GM12875 (cell line): ENCODE measurements around the gene USP3.

ENCODE experiments used
- H3K4me3 ChIP-seq: one replicate; pipeline ENCODE4 v1.5.1; 2011; ENCODE audit warnings: low read depth, low read length, control low read depth
- TF ChIP-seq, protein P1 (sequence below): IDR thresholded peaks from 2 replicates; pipeline ENCODE4 v1.5.1; 2011; ENCODE audit warnings: low read depth, mild to moderate bottlenecking, control low read depth, inconsistent platforms, low read length, moderate library complexity, borderline replicate concordance; ENCODE audit not compliant: insufficient read depth

The USP3 gene

DNA sequence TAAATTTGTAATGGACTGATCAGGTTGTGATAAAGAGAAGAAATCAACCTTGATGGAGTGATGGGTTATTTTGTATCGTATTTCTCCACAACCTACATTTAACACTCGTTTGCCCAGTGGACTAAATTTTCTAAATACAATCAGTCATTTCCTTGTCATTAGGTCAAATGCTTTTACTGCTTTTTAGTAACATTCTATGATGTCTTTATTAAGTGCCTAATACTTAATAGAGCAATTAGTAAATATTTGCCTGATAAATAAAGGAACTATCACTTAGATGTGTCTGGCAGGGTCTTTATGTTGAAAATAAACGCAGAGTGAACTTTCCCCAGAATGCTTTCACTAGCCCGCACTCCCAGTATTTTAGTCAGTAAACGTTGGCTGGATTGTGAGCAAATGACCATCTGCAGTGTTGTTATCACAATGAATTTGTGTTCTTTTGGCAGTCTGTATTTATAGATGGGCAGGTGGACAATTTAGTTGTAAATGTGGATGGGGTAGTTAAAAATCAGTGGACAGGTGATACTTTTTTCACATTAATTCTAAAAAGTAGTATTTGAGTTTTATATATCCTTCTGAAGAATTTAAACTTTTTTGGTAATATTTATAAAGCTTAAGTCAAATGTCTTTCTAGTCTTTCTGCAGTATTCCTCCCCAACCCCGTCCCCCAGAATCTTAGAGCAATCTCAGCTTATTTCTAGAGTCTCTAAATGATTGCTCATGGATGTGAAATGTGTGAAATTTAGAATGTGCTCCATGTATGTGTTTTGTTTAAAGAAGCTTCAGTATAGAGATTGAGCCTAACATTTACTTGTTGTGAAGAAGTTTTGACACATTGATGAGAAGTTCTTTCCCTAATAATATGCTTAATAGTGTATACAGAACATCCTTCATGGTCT lies 4.9 kb downstream of the USP3 start:
- no peak overlapping the region for H3K4me3 ChIP-seq
- TF ChIP-seq, protein P1, sequence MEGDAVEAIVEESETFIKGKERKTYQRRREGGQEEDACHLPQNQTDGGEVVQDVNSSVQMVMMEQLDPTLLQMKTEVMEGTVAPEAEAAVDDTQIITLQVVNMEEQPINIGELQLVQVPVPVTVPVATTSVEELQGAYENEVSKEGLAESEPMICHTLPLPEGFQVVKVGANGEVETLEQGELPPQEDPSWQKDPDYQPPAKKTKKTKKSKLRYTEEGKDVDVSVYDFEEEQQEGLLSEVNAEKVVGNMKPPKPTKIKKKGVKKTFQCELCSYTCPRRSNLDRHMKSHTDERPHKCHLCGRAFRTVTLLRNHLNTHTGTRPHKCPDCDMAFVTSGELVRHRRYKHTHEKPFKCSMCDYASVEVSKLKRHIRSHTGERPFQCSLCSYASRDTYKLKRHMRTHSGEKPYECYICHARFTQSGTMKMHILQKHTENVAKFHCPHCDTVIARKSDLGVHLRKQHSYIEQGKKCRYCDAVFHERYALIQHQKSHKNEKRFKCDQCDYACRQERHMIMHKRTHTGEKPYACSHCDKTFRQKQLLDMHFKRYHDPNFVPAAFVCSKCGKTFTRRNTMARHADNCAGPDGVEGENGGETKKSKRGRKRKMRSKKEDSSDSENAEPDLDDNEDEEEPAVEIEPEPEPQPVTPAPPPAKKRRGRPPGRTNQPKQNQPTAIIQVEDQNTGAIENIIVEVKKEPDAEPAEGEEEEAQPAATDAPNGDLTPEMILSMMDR: no peak

DNA sequence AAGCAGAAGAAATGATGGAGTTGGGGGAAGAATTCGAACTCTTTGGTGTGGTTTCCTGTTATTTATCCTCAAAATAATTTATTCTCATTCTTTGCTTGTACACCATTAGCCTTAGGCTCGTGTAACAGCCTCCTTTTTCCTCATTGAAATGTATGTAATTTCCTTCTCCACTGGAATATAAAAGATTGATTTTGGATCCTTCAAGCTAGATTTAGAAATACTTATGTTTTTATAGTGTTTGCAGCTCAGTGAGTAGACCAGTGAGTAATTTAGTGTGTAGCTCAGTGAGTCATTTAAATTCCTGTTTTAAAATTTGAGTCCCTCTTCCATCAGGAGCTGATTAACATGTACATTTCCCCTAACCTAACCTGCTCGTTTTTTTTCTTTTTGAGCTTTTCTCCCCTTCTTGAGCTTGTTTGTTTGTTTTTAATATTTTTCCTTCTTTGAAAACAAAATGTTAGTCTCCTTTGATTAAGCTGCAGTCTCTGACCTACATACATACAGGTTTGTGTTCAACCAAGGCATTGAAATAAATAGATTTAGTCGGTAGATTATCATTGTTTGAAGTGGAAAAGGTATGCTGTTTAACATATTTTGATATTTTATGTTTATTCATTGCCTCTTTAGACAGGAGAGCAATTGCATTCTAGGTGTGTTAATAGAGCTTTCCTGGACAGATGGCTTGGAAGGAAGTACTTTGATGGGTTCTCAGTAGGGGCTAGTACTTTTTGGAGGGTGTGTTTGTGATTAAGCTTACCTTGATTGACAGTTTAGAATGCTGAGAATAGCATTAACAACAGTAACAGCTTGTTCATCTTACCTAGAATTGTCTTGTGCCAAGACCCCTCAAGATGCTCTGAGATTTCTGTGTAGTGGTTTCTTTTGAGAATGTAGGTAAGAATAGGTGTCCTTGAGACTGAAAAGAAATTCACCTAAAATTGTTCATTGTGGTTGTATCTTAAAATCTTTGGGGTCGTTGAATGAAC lies 5.9 kb downstream of the USP3 start:
- no peak overlapping the region for H3K4me3 ChIP-seq
- TF ChIP-seq, protein P1: no peak

DNA sequence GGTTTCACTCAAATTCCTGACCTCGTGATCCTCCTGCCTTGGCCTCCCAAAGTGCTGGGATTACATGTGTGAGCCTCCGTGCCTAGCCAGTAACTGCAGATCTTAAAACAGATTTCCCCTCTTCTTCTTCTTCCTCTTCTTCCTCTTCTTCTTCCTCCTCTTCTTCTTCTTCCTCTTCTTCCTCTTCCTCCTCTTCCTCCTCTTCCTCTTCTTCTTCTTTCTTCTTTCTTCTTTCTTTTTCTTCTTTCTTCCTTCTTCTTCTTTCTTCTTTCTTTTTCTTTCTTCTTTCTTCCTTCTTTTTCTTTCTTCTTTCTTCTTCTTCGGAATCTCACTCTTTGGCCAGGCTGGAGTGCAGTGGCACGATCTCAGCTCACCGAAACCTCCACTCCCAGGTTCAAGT lies 7.8 kb downstream of the USP3 start:
- TF ChIP-seq, protein P1: no peak

DNA sequence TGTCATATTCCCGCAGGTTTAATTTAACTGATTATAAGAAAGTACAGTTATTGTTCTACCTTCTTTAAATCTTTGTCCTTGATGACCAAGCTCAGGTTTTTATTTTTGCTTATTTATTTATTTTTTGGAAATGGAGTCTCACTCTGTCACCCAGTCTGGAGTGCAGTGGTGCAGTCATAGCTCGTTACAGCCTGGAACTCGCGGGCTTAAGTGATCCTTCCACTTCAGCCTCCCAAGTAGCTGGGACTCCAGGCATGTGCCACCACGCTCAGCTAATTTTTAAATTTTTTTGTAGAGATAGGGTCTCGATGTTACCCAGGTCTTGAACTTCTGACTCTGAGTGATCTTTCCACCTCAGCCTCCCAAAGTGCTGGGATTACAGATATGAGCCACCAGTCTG lies 8.9 kb downstream of the USP3 start:
- TF ChIP-seq, protein P1: no peak
- H3K4me3 ChIP-seq: no peak overlapping the region

More for the DNA sequence above, 7.8 kb downstream of the USP3 start:
- no peak overlapping the region for H3K4me3 ChIP-seq

DNA sequence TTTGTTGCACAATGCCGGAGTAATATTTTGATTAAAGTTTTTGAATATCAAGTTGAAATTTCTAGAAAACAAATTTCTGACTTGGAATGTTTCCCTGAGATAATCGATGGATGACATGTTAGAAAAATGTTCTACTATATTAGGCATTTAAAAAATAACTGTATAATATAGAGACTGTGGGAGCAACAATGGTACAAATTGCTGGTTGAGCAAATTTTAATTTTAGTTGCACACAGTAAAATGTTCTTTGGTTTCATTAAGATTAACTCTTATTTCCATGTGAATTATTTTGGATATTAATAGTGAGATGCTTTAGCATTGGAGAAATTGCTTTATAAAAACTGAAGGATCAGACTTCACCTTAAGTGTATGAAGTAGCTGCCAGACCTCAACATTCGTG lies 9.3 kb downstream of the USP3 start:
- no peak overlapping the region for H3K4me3 ChIP-seq
- TF ChIP-seq, protein P1: no peak

DNA sequence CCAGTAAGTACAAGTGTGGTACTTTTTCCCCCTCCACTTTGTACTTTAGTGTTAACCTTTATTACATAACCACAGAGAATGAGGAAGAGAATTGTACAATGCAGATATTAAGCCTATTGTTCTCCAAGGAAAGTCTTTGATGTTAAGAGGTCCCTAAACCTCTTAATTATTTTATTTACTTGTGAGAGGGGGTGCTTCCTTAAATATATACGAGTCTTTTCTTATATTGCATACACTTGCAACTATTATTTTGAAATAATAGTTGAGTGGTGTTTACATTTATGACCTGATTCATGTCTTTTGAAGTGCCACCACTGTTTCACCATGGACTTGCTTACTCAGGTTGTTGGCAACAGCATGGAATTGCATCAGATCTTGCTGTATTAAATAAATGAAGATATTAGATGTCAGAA lies 10.1 kb downstream of the USP3 start:
- H3K4me3 ChIP-seq: no peak overlapping the region
- TF ChIP-seq, protein P1: no peak
